Measurements from ENCODE around the gene TMEM132A.
A peak's percentile ranks its signal among the peaks of the same experiment; 100 is the strongest.

TMEM132A gene

GRCh38 chr11:60924110-60924905 is at the start of gene TMEM132A:
TSS of gene TMEM132A (plus strand) at chr11:60924460. CDS start at chr11:60924634, 174 bp downstream.
- Histone ChIP-seq H3K36me3 (ENCODE audit: control insufficient read depth, insufficient read depth, low read length) (peaks cover 34% of the 10 kb centered on the region), H3K9me3 (ENCODE audit: control insufficient read depth, insufficient read depth, low read length) (no peaks in the 10 kb centered on the region), H3K4me1 (ENCODE audit: control insufficient read depth, insufficient read depth, low read length) (peaks cover 6% of the 10 kb centered on the region), H3K9ac (ENCODE audit: low read depth, low read length) (peak within 1 kb of the TSS; percentile 54), H3K27me3 (ENCODE audit: control insufficient read depth, insufficient read depth, low read length) (peaks cover 9% of the 10 kb centered on the region), H3K4me3 (ENCODE audit: low read depth, low read length) (peak within 1 kb of the TSS; percentile 77)

- peaks cover 3% of the 10 kb centered on the region for H3K36me3 ChIP-seq (ENCODE audit: control insufficient read depth, insufficient read depth, low read length)
- no peak overlapping the region for H3K4me3 ChIP-seq (ENCODE audit: low read depth, low read length)
- H3K9me3 ChIP-seq (ENCODE audit: control insufficient read depth, insufficient read depth, low read length): no peaks in the 10 kb centered on the region
These were observed 48.7 kb upstream of the TMEM132A start for GRCh38 chr11:60875366-60876167.

GRCh38 chr11:60876168-60876485 is 48.1 kb upstream of the TMEM132A start:
- peaks cover 3% of the 10 kb centered on the region for H3K36me3 ChIP-seq (ENCODE audit: control insufficient read depth, insufficient read depth, low read length)
- H3K4me1 ChIP-seq (ENCODE audit: control insufficient read depth, insufficient read depth, low read length): peaks cover 2% of the 10 kb centered on the region
- no peak overlapping the region for H3K4me3 ChIP-seq (ENCODE audit: low read depth, low read length)
- no peak overlapping the region for H3K9ac ChIP-seq (ENCODE audit: low read depth, low read length)
- no peaks in the 10 kb centered on the region for H3K27me3 ChIP-seq (ENCODE audit: control insufficient read depth, insufficient read depth, low read length)
- H3K9me3 ChIP-seq (ENCODE audit: control insufficient read depth, insufficient read depth, low read length): no peaks in the 10 kb centered on the region

More at GRCh38 chr11:60875366-60876167, 48.7 kb upstream of the TMEM132A start:
- Histone ChIP-seq H3K9ac (ENCODE audit: low read depth, low read length) (no peak overlapping the region), H3K4me1 (ENCODE audit: control insufficient read depth, insufficient read depth, low read length) (peaks cover 2% of the 10 kb centered on the region), H3K27me3 (ENCODE audit: control insufficient read depth, insufficient read depth, low read length) (no peaks in the 10 kb centered on the region)

- Histone ChIP-seq H3K36me3 (ENCODE audit: control insufficient read depth, insufficient read depth, low read length) (peaks cover 3% of the 10 kb centered on the region), H3K27me3 (ENCODE audit: control insufficient read depth, insufficient read depth, low read length) (no peaks in the 10 kb centered on the region)
These were observed 45.8 kb upstream of the TMEM132A start for GRCh38 chr11:60878245-60879101.

GRCh38 chr11:60879104-60879503 is 45.2 kb upstream of the TMEM132A start:
- no peaks in the 10 kb centered on the region for H3K27me3 ChIP-seq (ENCODE audit: control insufficient read depth, insufficient read depth, low read length)
- H3K36me3 ChIP-seq (ENCODE audit: control insufficient read depth, insufficient read depth, low read length): peaks cover 3% of the 10 kb centered on the region
- H3K4me3 ChIP-seq (ENCODE audit: low read depth, low read length): no peak overlapping the region
- H3K4me1 ChIP-seq (ENCODE audit: control insufficient read depth, insufficient read depth, low read length): no peaks in the 10 kb centered on the region
- no peaks in the 10 kb centered on the region for H3K9me3 ChIP-seq (ENCODE audit: control insufficient read depth, insufficient read depth, low read length)
- H3K9ac ChIP-seq (ENCODE audit: low read depth, low read length): no peak overlapping the region

More at GRCh38 chr11:60878245-60879101, 45.8 kb upstream of the TMEM132A start:
- Histone ChIP-seq H3K9me3 (ENCODE audit: control insufficient read depth, insufficient read depth, low read length) (no peaks in the 10 kb centered on the region), H3K4me3 (ENCODE audit: low read depth, low read length) (no peak overlapping the region), H3K4me1 (ENCODE audit: control insufficient read depth, insufficient read depth, low read length) (no peaks in the 10 kb centered on the region), H3K9ac (ENCODE audit: low read depth, low read length) (no peak overlapping the region)

- H3K27me3 ChIP-seq (ENCODE audit: control insufficient read depth, insufficient read depth, low read length): no peaks in the 10 kb centered on the region
- H3K9ac ChIP-seq (ENCODE audit: low read depth, low read length): no peak overlapping the region
- no peaks in the 10 kb centered on the region for H3K4me1 ChIP-seq (ENCODE audit: control insufficient read depth, insufficient read depth, low read length)
- H3K9me3 ChIP-seq (ENCODE audit: control insufficient read depth, insufficient read depth, low read length): no peaks in the 10 kb centered on the region
- H3K36me3 ChIP-seq (ENCODE audit: control insufficient read depth, insufficient read depth, low read length): no peaks in the 10 kb centered on the region
- no peak overlapping the region for H3K4me3 ChIP-seq (ENCODE audit: low read depth, low read length)
These were observed 44.2 kb upstream of the TMEM132A start for GRCh38 chr11:60879971-60880588.

GRCh38 chr11:60880643-60881282 is 43.5 kb upstream of the TMEM132A start:
- no peaks in the 10 kb centered on the region for H3K9me3 ChIP-seq (ENCODE audit: control insufficient read depth, insufficient read depth, low read length)
- H3K27me3 ChIP-seq (ENCODE audit: control insufficient read depth, insufficient read depth, low read length): no peaks in the 10 kb centered on the region
- no peak overlapping the region for H3K4me3 ChIP-seq (ENCODE audit: low read depth, low read length)
- H3K4me1 ChIP-seq (ENCODE audit: control insufficient read depth, insufficient read depth, low read length): no peaks in the 10 kb centered on the region
- no peak overlapping the region for H3K9ac ChIP-seq (ENCODE audit: low read depth, low read length)
- no peaks in the 10 kb centered on the region for H3K36me3 ChIP-seq (ENCODE audit: control insufficient read depth, insufficient read depth, low read length)

- no peak overlapping the region for H3K4me3 ChIP-seq (ENCODE audit: low read depth, low read length)
- H3K4me1 ChIP-seq (ENCODE audit: control insufficient read depth, insufficient read depth, low read length): no peaks in the 10 kb centered on the region
- no peaks in the 10 kb centered on the region for H3K9me3 ChIP-seq (ENCODE audit: control insufficient read depth, insufficient read depth, low read length)
- H3K36me3 ChIP-seq (ENCODE audit: control insufficient read depth, insufficient read depth, low read length): peaks cover 11% of the 10 kb centered on the region
- no peak overlapping the region for H3K9ac ChIP-seq (ENCODE audit: low read depth, low read length)
- no peaks in the 10 kb centered on the region for H3K27me3 ChIP-seq (ENCODE audit: control insufficient read depth, insufficient read depth, low read length)
These were observed 36.7 kb upstream of the TMEM132A start for GRCh38 chr11:60887556-60887955.

GRCh38 chr11:60889869-60890311 is 34.4 kb upstream of the TMEM132A start:
- Histone ChIP-seq H3K9ac (ENCODE audit: low read depth, low read length) (no peak overlapping the region), H3K9me3 (ENCODE audit: control insufficient read depth, insufficient read depth, low read length) (no peaks in the 10 kb centered on the region), H3K36me3 (ENCODE audit: control insufficient read depth, insufficient read depth, low read length) (peaks cover 16% of the 10 kb centered on the region)

GRCh38 chr11:60890696-60891095 is 33.6 kb upstream of the TMEM132A start:
- Histone ChIP-seq H3K9me3 (ENCODE audit: control insufficient read depth, insufficient read depth, low read length) (no peaks in the 10 kb centered on the region), H3K27me3 (ENCODE audit: control insufficient read depth, insufficient read depth, low read length) (no peaks in the 10 kb centered on the region), H3K36me3 (ENCODE audit: control insufficient read depth, insufficient read depth, low read length) (peaks cover 21% of the 10 kb centered on the region), H3K4me1 (ENCODE audit: control insufficient read depth, insufficient read depth, low read length) (no peaks in the 10 kb centered on the region), H3K4me3 (ENCODE audit: low read depth, low read length) (no peak overlapping the region), H3K9ac (ENCODE audit: low read depth, low read length) (no peak overlapping the region)

More at GRCh38 chr11:60889869-60890311, 34.4 kb upstream of the TMEM132A start:
- Histone ChIP-seq H3K27me3 (ENCODE audit: control insufficient read depth, insufficient read depth, low read length) (no peaks in the 10 kb centered on the region), H3K4me3 (ENCODE audit: low read depth, low read length) (no peak overlapping the region), H3K4me1 (ENCODE audit: control insufficient read depth, insufficient read depth, low read length) (no peaks in the 10 kb centered on the region)
